HG02623 (cell line): ENCODE data around the gene DHX30.
"Not testable (repeated sequence)": the region's sequence is repeated elsewhere in the genome, so short reads cannot be mapped to it uniquely, and the experiment has no call there.

Experiments used
- ATAC-seq: cut with Tn5 transposase; IDR thresholded peaks from one replicate; pipeline ENCODE4 v1.9.1; 2021; ENCODE audit warnings: moderate library complexity; ENCODE audit not compliant: unreplicated experiment

Gene DHX30

DNA sequence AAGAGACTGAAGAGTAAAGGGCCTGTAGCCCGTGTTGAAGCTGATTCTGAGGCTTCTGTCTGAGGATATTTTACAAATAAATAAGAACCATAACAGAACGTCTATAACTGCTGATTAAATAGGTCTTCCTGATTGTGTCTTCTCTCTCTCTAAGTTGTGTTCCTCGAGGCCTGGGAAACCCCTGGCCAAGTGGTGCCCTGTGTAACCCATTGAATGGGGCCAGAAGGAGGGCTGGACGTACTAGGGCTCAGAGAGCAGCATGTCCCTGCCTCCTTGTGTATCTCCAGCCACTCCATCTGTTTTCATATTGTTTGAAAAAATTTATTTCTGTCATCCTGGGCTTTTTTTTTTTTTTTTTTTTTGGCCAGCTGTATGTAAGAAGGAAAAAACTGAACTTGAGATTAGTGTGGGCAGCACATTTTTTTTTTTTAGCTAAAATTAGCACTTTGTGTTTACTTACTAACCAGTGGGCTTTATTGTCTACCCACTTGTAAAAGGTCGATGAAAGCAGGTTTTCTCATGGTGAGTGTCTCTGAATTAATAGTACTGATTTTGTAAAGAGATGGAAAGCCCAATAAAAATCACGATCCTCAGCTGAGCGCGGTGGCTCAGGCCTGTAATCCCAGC is 10.7 kb downstream of the DHX30 start:
- ATAC-seq: no peak

DNA sequence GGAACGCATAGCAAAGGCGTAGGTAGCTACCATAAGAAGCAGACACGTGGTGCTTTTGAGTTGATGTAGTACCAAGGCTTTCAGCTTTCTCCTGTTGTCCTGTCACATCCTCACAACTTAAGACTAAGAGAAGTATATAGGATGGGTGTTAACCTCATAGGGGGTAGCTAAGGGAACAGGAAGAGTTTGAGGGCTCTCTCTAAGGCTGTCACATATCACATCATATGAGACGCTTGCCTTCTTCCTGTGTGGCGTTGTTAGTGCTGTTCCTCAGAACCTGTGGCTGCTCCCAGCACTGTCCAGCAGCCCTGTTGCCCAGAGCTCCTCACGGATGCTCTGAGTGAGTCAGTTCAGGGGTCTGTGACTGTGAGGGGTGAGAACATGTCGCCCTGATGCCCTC is 14.7 kb downstream of the DHX30 start:
- no peak for ATAC-seq

DNA sequence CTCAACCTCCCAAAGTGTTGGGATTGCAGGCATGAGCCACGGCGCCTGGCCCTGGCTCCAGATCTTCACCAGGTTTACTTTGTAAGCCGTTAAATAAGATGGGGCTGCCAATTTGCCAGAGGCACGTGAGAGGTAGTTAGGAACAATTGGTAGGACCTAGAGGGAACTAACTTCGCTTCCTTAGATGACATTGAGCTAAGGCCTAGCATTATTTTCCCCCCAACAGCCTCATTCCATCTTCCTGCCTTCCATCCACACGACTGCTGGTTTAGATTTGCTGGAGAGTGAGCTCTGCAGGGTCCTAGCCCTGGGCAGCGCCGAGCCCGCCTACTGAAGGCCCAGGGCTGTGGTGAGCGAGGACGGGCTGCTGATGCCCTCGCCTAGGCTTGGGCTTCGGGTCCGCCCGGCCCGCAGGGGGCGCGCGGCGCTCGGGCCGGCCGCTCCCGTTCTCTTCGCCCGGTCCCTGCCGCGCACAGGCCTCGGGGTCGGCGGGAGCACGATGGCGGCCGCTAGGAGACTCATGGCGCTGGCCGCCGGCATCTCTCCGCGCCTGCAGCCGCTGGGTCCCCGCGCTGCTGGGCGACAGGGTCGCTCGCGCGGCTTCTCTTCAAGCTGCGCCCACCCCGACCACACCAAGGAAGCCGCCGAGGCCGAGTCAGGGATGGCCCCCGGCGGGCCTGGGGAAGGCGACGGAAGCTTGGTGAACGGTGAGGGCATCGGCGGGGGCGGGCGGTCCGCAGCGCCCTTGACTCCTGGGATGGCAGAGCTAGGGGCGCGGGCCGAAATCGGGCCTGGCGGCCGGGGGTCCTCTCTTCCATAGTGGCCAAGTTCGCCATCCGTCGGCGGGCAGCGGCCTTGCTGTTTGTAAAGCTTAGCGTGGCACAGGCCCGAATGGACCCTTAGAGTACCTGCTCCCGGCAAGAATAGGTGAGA is 21.9 kb downstream of the DHX30 start:
- peak; percentile 91 for ATAC-seq

DNA sequence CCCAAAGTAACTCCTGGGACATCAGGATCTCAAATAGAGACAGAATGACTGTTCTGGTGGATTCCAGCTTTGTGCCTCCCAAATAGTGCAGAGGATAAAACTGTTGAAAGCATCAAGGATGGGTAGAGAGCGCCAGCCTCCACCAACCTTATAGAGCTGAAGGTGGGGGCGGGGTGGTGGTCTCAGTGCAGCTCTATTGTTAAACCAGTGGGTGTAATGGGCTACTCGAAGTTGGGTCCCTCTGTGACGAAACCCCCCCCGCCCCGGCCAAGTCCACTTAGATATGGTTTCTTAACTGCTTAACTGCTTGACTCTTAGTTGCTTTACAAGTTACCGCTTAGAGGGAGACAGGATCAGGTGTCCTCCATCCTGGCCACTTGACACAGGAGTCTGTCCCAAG is 22.7 kb downstream of the DHX30 start:
- ATAC-seq: no peak

DNA sequence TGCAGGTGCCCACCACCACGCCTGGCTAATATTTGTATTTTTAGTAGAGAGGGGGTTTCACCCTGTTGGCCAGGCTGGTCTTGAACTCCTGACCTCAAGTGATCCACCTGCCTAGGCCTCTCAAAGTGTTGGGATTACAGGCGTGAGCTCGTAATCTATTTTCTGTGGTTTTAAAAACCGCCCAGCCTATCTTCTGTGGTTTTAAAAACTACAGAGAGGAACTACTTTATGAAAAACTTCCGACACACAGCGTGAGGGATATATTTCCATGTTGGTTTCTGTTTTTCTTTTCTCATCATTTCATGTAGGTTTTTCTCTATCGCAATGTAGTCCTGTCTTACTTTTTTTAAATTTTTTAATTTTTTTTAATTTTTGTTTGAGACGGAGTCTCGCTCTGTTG is 26.5 kb downstream of the DHX30 start:
- not testable (repeated sequence) for ATAC-seq

DNA sequence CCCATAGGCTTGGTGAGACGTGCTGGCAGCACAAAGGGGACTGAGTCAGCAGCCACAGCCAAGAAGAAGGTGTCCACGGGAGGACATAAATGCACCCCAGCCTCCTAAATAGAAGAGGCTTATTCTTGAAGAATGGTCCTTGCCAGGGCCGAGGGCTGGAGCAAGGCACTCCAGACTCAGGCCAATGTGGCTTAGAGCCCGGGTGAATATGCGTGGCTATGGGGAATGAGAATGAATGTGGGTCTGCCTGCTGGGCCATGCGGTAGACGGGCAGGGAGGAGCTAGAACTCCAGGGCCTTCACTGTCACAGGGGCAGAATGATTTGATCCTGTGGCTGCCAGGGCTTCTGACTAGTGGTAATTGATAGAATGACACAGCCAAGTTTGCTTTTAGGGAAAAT is 34.0 kb downstream of the DHX30 start:
- ATAC-seq: no peak

DNA sequence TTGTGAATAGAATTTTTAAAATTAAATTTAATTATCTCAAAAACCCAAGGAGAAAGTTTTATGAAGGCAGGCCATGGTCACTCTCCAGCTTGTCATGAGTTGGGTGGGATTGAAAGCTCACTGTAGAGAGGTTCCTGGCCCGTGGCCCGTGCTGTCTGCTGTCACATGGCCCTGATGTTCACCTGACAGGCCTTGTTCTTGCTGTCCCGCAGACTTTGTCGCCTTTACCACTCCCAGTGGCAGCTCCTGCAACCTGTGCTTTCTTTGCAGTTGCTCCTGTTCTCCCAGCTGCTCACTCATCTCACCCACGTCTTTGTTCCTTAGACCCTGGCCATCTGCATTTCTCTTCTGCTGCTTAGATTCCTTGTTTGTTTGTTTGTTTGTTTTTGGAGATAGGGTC is 35.6 kb downstream of the DHX30 start:
- no peak for ATAC-seq

DNA sequence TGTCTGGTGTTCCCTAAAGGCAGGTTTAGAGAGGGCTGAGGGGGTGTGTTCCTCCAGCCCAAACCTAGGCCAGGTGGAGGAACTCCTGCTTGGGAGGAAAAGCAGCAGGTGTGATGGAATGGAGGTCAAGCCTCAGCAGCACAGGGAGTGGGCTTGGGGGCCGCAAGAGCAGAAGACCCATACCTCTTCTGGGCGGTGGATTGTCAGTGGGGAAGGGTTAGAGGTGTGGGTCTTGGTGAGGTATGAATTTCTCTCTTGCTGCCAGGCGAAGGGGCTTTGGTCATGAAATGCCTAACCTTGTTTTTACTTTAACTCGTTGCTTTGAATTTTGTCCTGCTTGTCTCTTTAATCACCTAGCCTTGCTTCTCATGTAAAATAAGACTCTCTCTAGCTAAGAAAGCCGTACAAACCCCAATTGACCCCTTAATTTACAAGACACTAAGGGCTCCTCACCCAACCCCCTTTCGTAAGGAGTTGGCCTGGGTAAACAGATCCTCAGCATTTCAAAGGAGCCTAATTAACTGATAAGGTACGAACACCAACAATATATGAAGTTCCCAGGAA is 38.9 kb downstream of the DHX30 start:
- ATAC-seq: no peak

DNA sequence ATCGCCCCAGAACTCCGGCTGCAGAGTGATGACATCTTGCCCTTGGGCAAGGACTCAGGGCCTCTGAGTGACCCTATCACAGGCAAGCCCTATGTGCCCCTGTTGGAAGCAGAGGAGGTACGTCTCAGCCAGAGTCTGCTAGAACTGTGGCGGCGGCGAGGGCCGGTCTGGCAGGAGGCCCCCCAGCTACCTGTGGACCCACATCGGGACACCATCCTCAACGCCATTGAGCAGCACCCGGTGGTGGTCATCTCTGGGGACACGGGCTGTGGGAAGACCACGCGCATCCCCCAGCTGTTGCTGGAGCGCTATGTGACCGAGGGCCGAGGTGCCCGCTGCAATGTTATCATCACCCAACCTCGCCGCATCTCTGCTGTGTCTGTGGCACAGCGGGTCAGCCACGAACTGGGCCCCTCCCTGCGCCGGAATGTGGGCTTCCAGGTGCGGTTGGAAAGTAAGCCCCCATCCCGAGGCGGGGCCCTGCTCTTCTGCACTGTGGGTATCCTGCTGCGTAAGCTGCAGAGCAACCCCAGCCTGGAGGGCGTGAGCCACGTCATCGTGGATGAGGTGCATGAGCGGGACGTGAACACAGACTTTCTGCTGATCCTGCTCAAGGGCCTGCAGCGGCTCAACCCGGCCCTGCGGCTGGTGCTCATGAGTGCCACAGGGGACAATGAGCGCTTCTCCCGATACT is 43.4 kb downstream of the DHX30 start:
- ATAC-seq: no peak

DNA sequence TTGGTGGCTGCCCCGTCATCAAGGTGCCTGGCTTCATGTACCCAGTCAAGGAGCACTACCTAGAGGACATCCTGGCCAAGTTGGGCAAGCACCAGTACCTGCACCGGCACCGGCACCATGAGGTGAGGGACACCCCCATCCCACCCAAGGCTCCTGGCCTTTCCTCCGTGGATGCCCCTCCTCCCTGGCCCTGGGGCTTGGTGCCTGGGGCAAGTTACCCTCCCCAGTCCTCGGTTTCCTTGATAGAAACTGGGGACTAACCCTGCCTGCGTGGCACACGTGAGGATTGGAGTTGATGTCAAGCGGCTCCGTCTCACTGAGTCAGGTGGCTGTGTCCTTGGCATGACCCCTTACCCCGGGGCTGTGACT is 43.9 kb downstream of the DHX30 start:
- no peak for ATAC-seq

DNA sequence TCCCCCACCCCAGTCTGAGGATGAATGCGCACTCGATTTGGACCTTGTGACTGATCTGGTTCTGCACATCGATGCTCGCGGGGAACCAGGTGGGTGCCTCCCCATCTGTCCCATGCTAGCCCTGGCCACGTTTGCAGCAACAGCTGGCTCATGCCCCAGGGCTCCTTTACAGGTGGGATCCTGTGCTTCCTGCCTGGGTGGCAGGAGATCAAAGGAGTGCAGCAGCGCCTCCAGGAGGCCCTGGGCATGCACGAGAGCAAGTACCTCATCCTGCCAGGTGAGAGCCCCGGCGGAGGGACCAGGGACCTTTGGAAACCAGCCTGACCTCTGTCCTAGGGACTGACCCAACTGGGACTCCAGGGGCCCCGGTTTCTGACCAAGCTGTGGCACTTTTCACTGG is 44.3 kb downstream of the DHX30 start:
- no peak for ATAC-seq

DNA sequence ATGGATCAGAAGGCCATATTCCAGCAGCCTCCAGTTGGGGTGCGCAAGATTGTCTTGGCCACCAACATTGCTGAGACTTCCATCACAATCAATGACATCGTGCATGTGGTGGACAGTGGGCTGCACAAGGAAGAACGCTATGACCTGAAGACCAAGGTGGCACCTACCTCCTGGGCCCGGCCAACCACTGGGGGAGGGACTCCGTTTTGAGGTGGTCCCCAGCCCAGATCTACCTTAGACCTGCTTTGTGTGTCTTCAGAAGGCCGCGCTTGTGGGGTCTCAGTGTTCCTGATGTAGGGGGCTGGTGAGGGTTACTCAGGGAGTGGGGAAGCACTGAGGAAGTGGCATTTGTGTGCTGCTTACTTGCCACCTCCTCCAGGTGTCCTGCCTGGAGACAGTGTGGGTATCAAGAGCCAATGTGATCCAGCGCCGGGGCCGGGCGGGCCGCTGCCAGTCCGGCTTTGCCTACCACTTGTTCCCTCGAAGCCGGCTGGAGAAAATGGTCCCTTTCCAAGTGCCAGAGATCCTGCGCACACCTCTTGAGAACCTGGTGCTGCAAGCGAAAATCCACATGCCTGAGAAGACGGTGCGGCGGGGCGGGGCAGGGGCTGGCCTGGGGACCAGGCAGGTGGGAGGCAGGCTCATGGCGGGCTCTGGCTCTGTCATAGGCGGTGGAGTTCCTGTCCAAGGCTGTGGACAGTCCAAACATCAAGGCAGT is 45.0 kb downstream of the DHX30 start:
- no peak for ATAC-seq

DNA sequence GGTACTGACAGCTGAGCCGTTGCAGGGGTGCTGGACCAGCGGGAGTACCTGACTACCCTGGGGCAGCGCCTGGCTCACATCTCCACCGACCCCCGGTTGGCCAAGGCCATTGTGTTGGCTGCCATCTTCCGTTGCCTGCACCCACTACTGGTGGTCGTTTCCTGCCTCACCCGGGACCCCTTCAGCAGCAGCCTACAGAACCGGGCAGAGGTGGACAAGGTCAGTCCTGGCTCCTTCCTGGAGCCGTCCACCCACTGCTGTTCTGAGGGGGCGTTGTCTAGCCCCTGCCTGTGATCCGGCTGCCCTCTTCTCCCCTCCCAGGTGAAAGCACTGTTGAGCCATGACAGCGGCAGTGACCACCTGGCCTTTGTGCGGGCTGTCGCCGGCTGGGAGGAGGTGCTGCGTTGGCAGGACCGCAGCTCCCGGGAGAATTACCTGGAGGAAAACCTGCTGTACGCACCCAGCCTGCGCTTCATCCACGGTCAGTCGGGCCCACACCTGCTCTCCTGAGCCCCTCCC is 45.7 kb downstream of the DHX30 start:
- no peak for ATAC-seq

DNA sequence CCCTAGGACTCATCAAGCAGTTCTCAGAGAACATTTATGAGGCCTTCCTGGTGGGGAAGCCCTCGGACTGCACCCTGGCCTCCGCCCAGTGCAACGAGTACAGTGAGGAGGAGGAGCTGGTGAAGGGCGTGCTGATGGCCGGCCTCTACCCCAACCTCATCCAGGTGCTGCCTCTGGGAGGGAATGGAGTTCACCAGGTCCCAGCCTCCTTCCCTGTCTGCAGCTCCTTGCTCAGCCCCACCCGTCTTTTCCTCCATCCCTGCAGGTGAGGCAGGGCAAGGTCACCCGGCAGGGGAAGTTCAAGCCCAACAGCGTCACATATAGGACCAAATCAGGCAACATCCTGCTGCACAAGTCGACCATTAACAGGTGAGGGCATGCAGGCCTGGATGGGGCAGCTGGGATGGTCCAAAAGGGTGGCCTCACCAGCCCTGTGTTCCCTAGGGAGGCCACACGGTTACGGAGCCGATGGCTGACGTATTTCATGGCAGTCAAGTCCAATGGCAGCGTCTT is 46.3 kb downstream of the DHX30 start:
- ATAC-seq: no peak

DNA sequence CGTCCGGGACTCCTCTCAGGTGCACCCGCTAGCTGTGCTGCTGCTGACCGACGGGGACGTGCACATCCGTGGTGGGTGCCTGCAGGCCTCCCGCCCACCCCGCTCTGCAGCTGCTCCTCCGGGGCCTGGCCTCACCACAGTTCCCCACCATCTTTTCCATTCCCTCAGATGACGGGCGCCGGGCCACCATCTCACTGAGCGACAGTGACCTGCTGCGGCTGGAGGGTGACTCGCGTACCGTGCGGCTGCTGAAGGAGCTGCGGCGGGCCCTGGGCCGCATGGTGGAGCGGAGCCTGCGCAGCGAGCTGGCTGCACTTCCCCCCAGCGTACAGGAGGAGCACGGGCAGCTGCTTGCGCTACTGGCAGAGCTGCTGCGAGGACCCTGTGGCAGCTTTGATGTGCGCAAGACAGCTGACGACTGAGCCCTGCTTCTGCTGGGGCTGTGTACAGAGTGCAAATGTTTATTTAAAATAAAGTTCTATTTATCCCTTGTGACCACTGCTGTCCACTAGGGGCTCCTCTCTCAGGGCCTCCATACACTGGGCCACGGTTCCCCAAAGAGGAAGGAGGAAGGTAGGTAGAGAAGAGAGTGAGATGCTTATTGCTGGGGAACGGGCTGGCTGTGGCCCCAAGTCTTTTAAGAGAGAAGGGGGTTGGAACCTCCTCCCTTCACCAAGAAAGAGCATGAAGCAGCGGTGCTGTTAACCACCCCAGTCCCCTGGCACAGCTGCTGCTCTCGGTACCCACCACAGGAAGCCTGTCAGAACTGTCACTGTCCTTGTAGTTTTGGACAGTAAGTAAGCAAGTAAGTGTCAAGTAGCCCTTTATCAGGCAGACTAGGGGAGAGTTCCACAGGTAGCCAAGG is 47.0 kb downstream of the DHX30 start:
- no peak for ATAC-seq

DNA sequence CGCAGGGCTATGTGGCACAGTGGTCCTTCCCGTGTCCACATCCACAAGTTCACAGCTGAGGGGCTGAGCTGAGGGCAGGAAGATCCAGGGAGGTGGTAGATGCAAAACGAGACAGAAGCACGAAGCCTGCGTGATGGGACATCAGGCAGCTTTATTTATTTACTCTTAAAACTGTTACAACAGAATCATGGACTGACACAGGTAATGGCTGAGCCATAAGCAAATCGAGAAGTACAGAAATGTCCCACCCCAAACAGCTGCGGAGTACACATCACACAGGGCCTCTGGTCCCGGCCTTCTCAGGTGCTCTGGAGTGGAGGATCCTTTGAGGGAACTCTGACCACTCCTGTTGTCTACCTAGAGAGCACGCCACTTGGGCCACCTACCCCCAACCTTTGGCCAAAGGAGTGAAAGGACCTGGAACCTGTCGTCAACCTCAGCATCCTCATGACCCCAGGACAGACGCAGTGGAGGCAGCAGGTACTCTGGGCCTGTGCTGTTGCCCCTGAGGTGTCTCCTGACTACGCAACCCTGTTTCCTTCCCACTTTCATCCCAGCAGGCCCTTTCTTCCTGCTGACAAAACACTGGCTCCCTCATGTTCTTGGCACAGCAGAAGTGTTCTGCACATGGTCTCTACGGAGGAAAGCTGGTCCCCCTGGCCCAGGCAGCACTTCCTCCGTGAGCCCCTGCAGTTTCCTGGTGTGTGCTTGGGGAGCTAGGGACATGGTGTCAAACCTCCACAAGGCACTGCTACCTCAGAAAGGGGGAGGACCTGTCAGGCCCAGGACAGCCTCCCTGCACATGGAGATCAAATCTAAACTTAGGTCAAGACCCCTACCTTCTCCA is 47.8 kb downstream of the DHX30 start:
- no peak for ATAC-seq

DNA sequence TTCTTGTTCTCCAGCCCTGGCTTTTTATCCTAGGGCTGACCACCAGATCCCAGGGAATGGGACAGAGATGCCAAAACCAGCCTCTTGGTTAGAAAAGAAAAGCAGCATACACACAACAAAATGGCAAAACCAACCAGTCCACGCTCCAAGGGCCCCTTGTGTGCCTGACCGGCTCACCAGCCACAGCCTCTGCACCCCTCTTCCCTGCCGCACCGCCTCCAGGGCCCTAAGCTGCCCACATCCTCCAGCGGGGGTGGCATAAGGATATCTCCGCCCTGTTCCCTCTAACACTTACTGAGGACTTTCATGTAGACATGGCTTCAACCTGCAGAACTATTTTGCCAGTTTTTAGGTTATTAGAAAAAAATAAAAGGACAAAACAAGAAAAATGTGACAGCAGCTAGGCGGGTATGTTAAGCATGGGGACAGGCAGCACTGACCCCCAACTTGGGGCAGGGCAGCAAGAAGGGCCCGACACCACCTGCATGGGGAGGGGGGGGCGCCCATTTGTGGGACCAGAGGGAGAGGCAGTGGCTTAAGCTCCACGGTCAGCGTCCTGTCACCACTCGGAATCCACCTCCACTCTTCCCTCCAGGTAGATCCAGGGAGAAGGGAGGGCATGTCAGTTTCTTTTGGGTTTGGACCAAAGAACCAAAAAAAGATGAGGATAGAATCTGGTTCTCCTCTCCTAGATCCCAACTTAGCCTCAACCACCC is 49.1 kb downstream of the DHX30 start:
- no peak for ATAC-seq
